Measurements from ENCODE around the gene YJU2. TPM values are rescaled to one million over a fixed set of nuclear protein-coding genes. Genes with fewer than 3 reads are reported as not detected.

Gene YJU2
- total RNA-seq, 4 donors from 2014 or later, result 18.5 to 33.0 (median 23.2) TPM

GRCh38 chr19:4256563-4256962 is 9.7 kb downstream of the YJU2 start:
- intact Hi-C loops (cut with DNase I), result no loop called here
- H3K27me3 ChIP-seq, result no peaks in the 10 kb centered on the region
- peaks cover 0 to 7% (median 4%) of the 10 kb centered on the region in 3 donors for H3K9me3 ChIP-seq
- H3K36me3 ChIP-seq, result peaks cover 45 to 100% (median 51%) of the 10 kb centered on the region in 3 donors
- no peaks in the 10 kb centered on the region for H3K4me1 ChIP-seq
- no peak overlapping the region for H3K4me3 ChIP-seq
- TF ChIP-seq CTCF (IDR thresholded peaks at IDR 0.05) (no peak), POLR2A (IDR thresholded peaks at IDR 0.05) (no peak)
- WGBS, 2 donors, result 93 to 96% methylated on average over 3 of the region's 4 CpGs
- no peak for DNase-seq
- no peak overlapping the region for H3K27ac ChIP-seq

- intact Hi-C loops (cut with DNase I), result no loop called here
Measured at GRCh38 chr19:4257025-4257424, 10.1 kb downstream of the YJU2 start.

GRCh38 chr19:4258181-4258580 is 11.3 kb downstream of the YJU2 start:
- 93 to 98% methylated on average over 13 to 18 of the region's 28 CpGs for WGBS, 2 donors
- no peaks in the 10 kb centered on the region for H3K27me3 ChIP-seq
- H3K27ac ChIP-seq, result no peak overlapping the region
- H3K36me3 ChIP-seq, result peaks cover 48 to 100% (median 60%) of the 10 kb centered on the region in 3 donors
- intact Hi-C loops (cut with DNase I), result no loop called here
- no peaks in the 10 kb centered on the region for H3K4me1 ChIP-seq
- TF ChIP-seq CTCF (IDR thresholded peaks at IDR 0.05) (no peak), POLR2A (IDR thresholded peaks at IDR 0.05) (no peak)
- no peak overlapping the region for H3K4me3 ChIP-seq
- H3K9me3 ChIP-seq, result peaks cover 0 to 7% (median 4%) of the 10 kb centered on the region in 3 donors
- no peak for DNase-seq

More at GRCh38 chr19:4257025-4257424, 10.1 kb downstream of the YJU2 start:
- Histone ChIP-seq H3K27me3 (no peaks in the 10 kb centered on the region), H3K27ac (no peak overlapping the region), H3K4me3 (no peak overlapping the region), H3K4me1 (no peaks in the 10 kb centered on the region), H3K9me3 (peaks cover 0 to 7% (median 4%) of the 10 kb centered on the region in 3 donors), H3K36me3 (peaks cover 49 to 100% (median 55%) of the 10 kb centered on the region in 3 donors)
- WGBS, 2 donors, result 82 to 90% methylated on average over 6 of the region's 6 CpGs
- DNase-seq, result no peak
- TF ChIP-seq CTCF (IDR thresholded peaks at IDR 0.05), result no peak

- peaks cover 0 to 7% (median 4%) of the 10 kb centered on the region in 3 donors for H3K9me3 ChIP-seq
- no peaks in the 10 kb centered on the region for H3K27me3 ChIP-seq
- no peak overlapping the region for H3K27ac ChIP-seq
- intact Hi-C loops (cut with DNase I), result no loop called here
- no peak for DNase-seq
- H3K36me3 ChIP-seq, result peaks cover 49 to 98% (median 51%) of the 10 kb centered on the region in 3 donors
- 92 to 94% methylated on average over 9 to 10 of the region's 11 CpGs for WGBS, 2 donors
- no peak overlapping the region for H3K4me3 ChIP-seq
- no peak for TF ChIP-seq POLR2A (IDR thresholded peaks at IDR 0.05)
- no peak for TF ChIP-seq CTCF (IDR thresholded peaks at IDR 0.05)
- H3K4me1 ChIP-seq, result no peaks in the 10 kb centered on the region
Measured at GRCh38 chr19:4260613-4261191, 13.8 kb downstream of the YJU2 start.

GRCh38 chr19:4264812-4265211 is 17.9 kb downstream of the YJU2 start:
- TF ChIP-seq POLR2A (IDR thresholded peaks at IDR 0.05) (no peak), CTCF (IDR thresholded peaks at IDR 0.05) (no peak)
- H3K9me3 ChIP-seq, result no peaks in the 10 kb centered on the region
- H3K4me1 ChIP-seq, result no peaks in the 10 kb centered on the region
- intact Hi-C loops (cut with DNase I), result loop anchor here (5.0 kb wide), 1 partner anchor 87 kb away; no protein-coding TSS in a partner anchor
- 40 to 53% methylated on average over 4 of the region's 4 CpGs for WGBS, 2 donors
- H3K36me3 ChIP-seq, result peaks cover 26 to 98% (median 51%) of the 10 kb centered on the region in 3 donors
- no peak overlapping the region for H3K27ac ChIP-seq
- H3K4me3 ChIP-seq, result no peak overlapping the region
- DNase-seq, result no peak
- H3K27me3 ChIP-seq, result no peaks in the 10 kb centered on the region
